A673 (cell line): ENCODE data around the gene SLC6A12. TPM values are rescaled to one million over a fixed set of nuclear protein-coding genes. Genes with fewer than 3 reads are reported as not detected.

Source experiments
- BruUV-seq: library from RNA; stranded (reverse); fragments of 400-500 nt; replicated peaks from 2 replicates; lab custom pipeline; 2021; lab: Mats Ljungman, UMichigan
- CTCF ChIA-PET: fragments of 300-600 bp; sonication (Branson Sonifier 250); formaldehyde crosslinking; loops from one replicate; lab custom pipeline; 2022; ENCODE audit warnings: antibody characterized with exemption; lab: Charles Lee
- POLR2A ChIA-PET: fragments of 300-600 bp; sonication (Branson Sonifier 250); formaldehyde crosslinking; loops from one replicate; lab custom pipeline; 2022; ENCODE audit warnings: antibody characterized with exemption; ENCODE audit not compliant: low non-redundant PET; lab: Charles Lee
- DNase-seq: peaks from one replicate; pipeline ENCODE4 v3.0.0-alpha.2; 2015; ENCODE audit warnings: low spot score
- H3K27ac ChIP-seq: fragments of 200-600 bp; sonication (generic); 2 replicates; pipeline ENCODE4 v1.5.1; 2016; ENCODE audit warnings: mixed run types, low read depth, mild to moderate bottlenecking, mixed read lengths, antibody characterized with exemption, low read length; ENCODE audit not compliant: poor library complexity, severe bottlenecking
- H3K27me3 ChIP-seq: fragments of 200-600 bp; sonication (generic); replicated peaks from 2 replicates; pipeline ENCODE4 v1.6.1; 2017; ENCODE audit warnings: mixed run types, low read depth, mild to moderate bottlenecking, mixed read lengths, antibody characterized with exemption, low read length; ENCODE audit not compliant: insufficient read depth, poor library complexity
- H3K36me3 ChIP-seq: fragments of 200-600 bp; sonication (generic); 2 replicates; pipeline ENCODE4 v1.6.1; 2016; ENCODE audit warnings: mixed run types, mild to moderate bottlenecking, mixed read lengths, antibody characterized with exemption, low read length; ENCODE audit not compliant: insufficient read depth, poor library complexity, severe bottlenecking
- H3K4me1 ChIP-seq: fragments of 200-600 bp; sonication (generic); 2 replicates; pipeline ENCODE4 v1.6.1; 2017; ENCODE audit warnings: mixed run types, mild to moderate bottlenecking, mixed read lengths, antibody characterized with exemption, low read length; ENCODE audit not compliant: insufficient read depth, poor library complexity, severe bottlenecking
- H3K4me3 ChIP-seq: fragments of 200-600 bp; sonication (generic); 2 replicates; pipeline ENCODE4 v1.5.1; 2016; ENCODE audit warnings: low read depth, mixed run types, mild to moderate bottlenecking, mixed read lengths, low read length; ENCODE audit not compliant: poor library complexity, severe bottlenecking
- H3K9me3 ChIP-seq: fragments of 200-600 bp; sonication (generic); 2 replicates; pipeline ENCODE4 v1.6.1; 2016; ENCODE audit warnings: mixed run types, low read depth, mild to moderate bottlenecking, mixed read lengths, antibody characterized with exemption, low read length; ENCODE audit not compliant: poor library complexity, severe bottlenecking
- EZH2 ChIP-seq: fragments of 200-600 bp; sonication (generic); IDR thresholded peaks from 2 replicates; pipeline ENCODE4 v1.6.1; 2017; ENCODE audit warnings: borderline replicate concordance, low read depth, mild to moderate bottlenecking, mixed read lengths, antibody characterized with exemption, low read length; ENCODE audit not compliant: poor library complexity, severe bottlenecking
- intact Hi-C: fragments of 100-400 bp; cut with micrococcal nuclease; formaldehyde crosslinking; loops from one replicate; pipeline ENCODE4 v1.10.0; 2022; ENCODE audit not compliant: unreplicated experiment
- total RNA-seq: library from RNA; stranded (reverse); gene quantifications from 2 replicates; pipeline ENCODE4 v1.2.3, GENCODE V29; 2021
- TF ChIP-seq, protein P1 (sequence below): fragments of 300-800, 200-600 bp; sonication (generic); conservative IDR thresholded peaks from 2 replicates; pipeline ENCODE4 v1.5.1; 2017; ENCODE audit warnings: low read depth, mild to moderate bottlenecking, antibody characterized with exemption, low read length, moderate library complexity, mixed read lengths

SLC6A12 gene
- total RNA-seq, 1 experiment from 2014 or later, result not detected

DNA sequence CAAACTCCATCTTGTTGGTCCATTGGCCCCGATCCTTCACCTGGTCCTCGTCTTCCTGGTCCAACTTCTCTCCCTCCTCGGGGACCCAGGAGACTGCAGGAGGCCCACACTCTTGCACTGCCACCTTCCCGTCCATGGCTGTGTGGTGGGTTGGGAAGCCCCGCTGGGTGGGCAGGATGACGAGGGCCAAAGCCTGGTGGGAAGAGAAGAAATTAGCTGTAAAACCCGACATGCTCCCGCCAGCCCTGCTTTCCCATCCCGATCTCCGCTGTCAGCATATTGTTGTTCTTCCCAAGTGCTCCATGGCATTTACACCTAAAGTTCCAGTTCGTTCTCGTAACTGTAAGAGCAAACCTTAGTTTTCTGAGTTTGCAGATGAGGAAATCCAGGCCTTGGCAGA lies 4.1 kb downstream of the SLC6A12 start:
- Histone ChIP-seq H3K27ac (no peak overlapping the region), H3K4me1 (no peaks in the 10 kb centered on the region), H3K4me3 (no peak overlapping the region), H3K36me3 (no peaks in the 10 kb centered on the region), H3K9me3 (no peaks in the 10 kb centered on the region), H3K27me3 (peaks cover 28% of the 10 kb centered on the region)
- no peak for TF ChIP-seq EZH2
- TF ChIP-seq, protein P1, sequence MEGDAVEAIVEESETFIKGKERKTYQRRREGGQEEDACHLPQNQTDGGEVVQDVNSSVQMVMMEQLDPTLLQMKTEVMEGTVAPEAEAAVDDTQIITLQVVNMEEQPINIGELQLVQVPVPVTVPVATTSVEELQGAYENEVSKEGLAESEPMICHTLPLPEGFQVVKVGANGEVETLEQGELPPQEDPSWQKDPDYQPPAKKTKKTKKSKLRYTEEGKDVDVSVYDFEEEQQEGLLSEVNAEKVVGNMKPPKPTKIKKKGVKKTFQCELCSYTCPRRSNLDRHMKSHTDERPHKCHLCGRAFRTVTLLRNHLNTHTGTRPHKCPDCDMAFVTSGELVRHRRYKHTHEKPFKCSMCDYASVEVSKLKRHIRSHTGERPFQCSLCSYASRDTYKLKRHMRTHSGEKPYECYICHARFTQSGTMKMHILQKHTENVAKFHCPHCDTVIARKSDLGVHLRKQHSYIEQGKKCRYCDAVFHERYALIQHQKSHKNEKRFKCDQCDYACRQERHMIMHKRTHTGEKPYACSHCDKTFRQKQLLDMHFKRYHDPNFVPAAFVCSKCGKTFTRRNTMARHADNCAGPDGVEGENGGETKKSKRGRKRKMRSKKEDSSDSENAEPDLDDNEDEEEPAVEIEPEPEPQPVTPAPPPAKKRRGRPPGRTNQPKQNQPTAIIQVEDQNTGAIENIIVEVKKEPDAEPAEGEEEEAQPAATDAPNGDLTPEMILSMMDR, result no peak
- no peak for DNase-seq
- no TSS peak for BruUV-seq
- CTCF ChIA-PET, result no interaction called here
- POLR2A ChIA-PET, result no interaction called here
- intact Hi-C loops, result no loop called here

- Histone ChIP-seq H3K27me3 (peaks cover 30% of the 10 kb centered on the region), H3K4me1 (no peaks in the 10 kb centered on the region), H3K36me3 (no peaks in the 10 kb centered on the region), H3K27ac (no peak overlapping the region), H3K9me3 (no peaks in the 10 kb centered on the region), H3K4me3 (no peak overlapping the region)
- TF ChIP-seq, protein P1, result no peak
- TF ChIP-seq EZH2, result no peak
- intact Hi-C loops, result no loop called here
- ChIA-PET CTCF (no interaction called here), POLR2A (no interaction called here)
- no TSS peak for BruUV-seq
- no peak for DNase-seq
Measured at GRCh38 chr12:209246-209645, 4.7 kb downstream of the SLC6A12 start.

DNA sequence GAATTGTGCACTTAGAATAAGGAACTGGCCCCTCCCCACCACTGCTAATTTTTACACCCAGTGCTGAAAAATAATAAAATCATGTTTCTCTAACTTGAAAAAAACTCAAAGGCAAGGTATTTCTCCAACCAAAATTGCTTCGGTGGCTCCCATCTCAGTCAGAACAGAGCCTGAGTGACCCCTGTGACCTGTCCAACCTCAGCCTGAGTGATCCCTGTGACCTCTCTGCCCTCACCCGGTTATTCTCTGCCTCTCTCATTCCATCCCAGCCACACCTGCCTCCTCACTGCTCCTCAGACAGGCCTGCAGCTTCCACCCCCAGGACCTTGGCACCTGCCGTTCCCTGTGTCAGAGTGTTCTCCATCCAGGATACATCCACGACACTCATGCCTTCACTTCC lies 5.1 kb downstream of the SLC6A12 start:
- H3K36me3 ChIP-seq, result no peaks in the 10 kb centered on the region
- no TSS peak for BruUV-seq
- intact Hi-C loops, result no loop called here
- no peak overlapping the region for H3K27ac ChIP-seq
- peaks cover 30% of the 10 kb centered on the region for H3K27me3 ChIP-seq
- DNase-seq, result no peak
- no peaks in the 10 kb centered on the region for H3K4me1 ChIP-seq
- H3K9me3 ChIP-seq, result no peaks in the 10 kb centered on the region
- POLR2A ChIA-PET, result no interaction called here
- H3K4me3 ChIP-seq, result no peak overlapping the region
- CTCF ChIA-PET, result no interaction called here
- no peak for TF ChIP-seq EZH2
- TF ChIP-seq, protein P1, result no peak
